Neuronal stem cell (in vitro differentiated cells): ENCODE results near the gene ZNF581.

Experiments
- DNase-seq: peaks from one replicate; pipeline ENCODE4 v3.0.0-alpha.2; 2013; ENCODE audit warnings: low spot score
- H2AFZ ChIP-seq: one replicate; pipeline ENCODE4 v1.6.1; 2013; ENCODE audit warnings: mild to moderate bottlenecking, low read length, inconsistent platforms
- H2AK5ac ChIP-seq: 2 replicates; pipeline ENCODE4 v1.6.1; 2013; ENCODE audit warnings: low read depth, mild to moderate bottlenecking, inconsistent platforms, low read length, moderate library complexity, mixed read lengths
- H2BK120ac ChIP-seq: 2 replicates; pipeline ENCODE4 v1.6.1; 2013; ENCODE audit warnings: low read depth, mild to moderate bottlenecking, inconsistent platforms, low read length, moderate library complexity, mixed read lengths
- H2BK12ac ChIP-seq: one replicate; pipeline ENCODE4 v1.6.1; 2013; ENCODE audit warnings: low read length, inconsistent platforms
- H2BK15ac ChIP-seq: 2 replicates; pipeline ENCODE4 v1.6.1; 2013; ENCODE audit warnings: mild to moderate bottlenecking, low read length, inconsistent platforms, mixed read lengths
- H2BK5ac ChIP-seq: one replicate; pipeline ENCODE4 v1.6.1; 2013; ENCODE audit warnings: inconsistent platforms, mild to moderate bottlenecking, low read length, moderate library complexity
- H3K14ac ChIP-seq: one replicate; pipeline ENCODE4 v1.6.1; 2013; ENCODE audit warnings: low read length, inconsistent platforms
- H3K18ac ChIP-seq: 2 replicates; pipeline ENCODE4 v1.6.1; 2013; ENCODE audit warnings: low read length, inconsistent platforms
- H3K23ac ChIP-seq: 2 replicates; pipeline ENCODE4 v1.6.1; 2013; ENCODE audit warnings: low read depth, mild to moderate bottlenecking, mixed read lengths, low read length, inconsistent platforms; ENCODE audit not compliant: poor library complexity
- H3K27ac ChIP-seq: replicated peaks from 3 replicates; pipeline ENCODE4 v1.5.1; 2013; ENCODE audit warnings: low read length, inconsistent platforms
- H3K27me3 ChIP-seq, 3 experiments: 2 replicates each; pipeline ENCODE4 v1.6.1; 2013; ENCODE audit warnings: low read length in 3 of 3, mild to moderate bottlenecking in 2 of 3, inconsistent platforms in 1 of 3, low read depth in 1 of 3, mixed read lengths in 1 of 3, moderate library complexity in 1 of 3; ENCODE audit not compliant: control insufficient read depth in 3 of 3, insufficient read depth in 3 of 3
- H3K36me3 ChIP-seq, 2 donors: replicated peaks in 1 of 2; 2 replicates each; pipeline ENCODE4 v1.6.1; 2013; ENCODE audit warnings: low read length in 2 of 2; ENCODE audit not compliant: control insufficient read depth in 2 of 2, insufficient read depth in 2 of 2
- H3K4ac ChIP-seq: 2 replicates; pipeline ENCODE4 v1.6.1; 2013; ENCODE audit warnings: inconsistent platforms, mild to moderate bottlenecking, low read length, moderate library complexity
- H3K4me1 ChIP-seq, 2 donors: 1 replicate in 1 of 2; 2 replicates in 1 of 2; pipeline ENCODE4 v1.6.1; 2013; ENCODE audit warnings: low read length in 2 of 2, low read depth in 1 of 2; ENCODE audit not compliant: control insufficient read depth in 2 of 2, insufficient read depth in 1 of 2
- H3K4me2 ChIP-seq: one replicate; pipeline ENCODE4 v1.6.1; 2013; ENCODE audit warnings: mild to moderate bottlenecking, low read length, inconsistent platforms; ENCODE audit not compliant: insufficient read depth, poor library complexity, severe bottlenecking
- H3K4me3 ChIP-seq, 2 donors: 2 replicates each; pipeline ENCODE4 v1.5.1; 2013; ENCODE audit warnings: low read length in 2 of 2, mild to moderate bottlenecking in 2 of 2, inconsistent platforms in 1 of 2, moderate library complexity in 1 of 2
- H3K79me1 ChIP-seq: one replicate; pipeline ENCODE4 v1.6.1; 2013; ENCODE audit warnings: low read depth, mild to moderate bottlenecking, inconsistent platforms, low read length, moderate library complexity
- H3K9ac ChIP-seq: one replicate; pipeline ENCODE4 v1.6.1; 2013; ENCODE audit warnings: mild to moderate bottlenecking, low read depth, low read length, inconsistent platforms; ENCODE audit not compliant: poor library complexity
- H3K9me3 ChIP-seq, 2 donors: replicated peaks in 1 of 2; 2 replicates each; pipeline versions ENCODE3 to v1.6.1; 2013; ENCODE audit warnings: low read length in 2 of 2, mild to moderate bottlenecking in 2 of 2, inconsistent platforms in 1 of 2, low read depth in 1 of 2, mixed read lengths in 1 of 2, moderate library complexity in 1 of 2; ENCODE audit not compliant: control insufficient read depth in 2 of 2, insufficient read depth in 1 of 2
- H4K8ac ChIP-seq: one replicate; pipeline ENCODE4 v1.6.1; 2013; ENCODE audit warnings: low read depth, mild to moderate bottlenecking, inconsistent platforms, low read length, moderate library complexity
- H4K91ac ChIP-seq: one replicate; pipeline ENCODE4 v1.6.1; 2013; ENCODE audit warnings: low read length, low read depth, mild to moderate bottlenecking, inconsistent platforms; ENCODE audit not compliant: poor library complexity
- WGBS, 2 donors: extraction: QIAGEN DNeasy Blood & Tissue Kit; methylation state at CpG; one replicate each; pipeline ENCODE4 v1.1.7; 2013; ENCODE audit warnings: missing lambda C conversion rate in 2 of 2, mixed read lengths in 1 of 2; ENCODE audit not compliant: insufficient read length in 2 of 2, insufficient replicate concordance in 1 of 2; ENCODE audit errors: extremely low coverage in 2 of 2; 5-methylcytosine and 5-hydroxymethylcytosine counted together

Gene ZNF581

DNA sequence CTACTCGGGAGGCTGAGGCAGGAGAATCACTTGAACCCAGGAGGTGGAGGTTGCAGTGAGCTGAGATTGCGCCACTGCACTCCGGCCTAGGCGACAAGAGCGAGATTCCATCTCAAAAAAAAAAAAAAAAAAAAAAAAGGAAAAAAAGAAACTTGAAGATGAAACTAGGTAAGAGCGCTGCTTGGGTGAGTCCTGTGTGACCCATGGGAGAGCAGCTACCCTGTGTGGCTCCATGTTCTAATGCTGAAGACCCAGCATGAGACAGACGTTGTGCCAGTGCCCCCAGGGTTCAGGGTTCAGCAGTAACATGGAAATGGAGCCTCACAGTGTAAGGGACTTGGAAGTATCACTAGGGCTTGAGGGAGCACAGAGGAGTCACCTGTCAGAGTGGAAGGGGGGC is 25.0 kb upstream of the ZNF581 start:
- Histone ChIP-seq H4K91ac (no peak overlapping the region), H3K9ac (no peak overlapping the region)
- DNase-seq: no peak

DNA sequence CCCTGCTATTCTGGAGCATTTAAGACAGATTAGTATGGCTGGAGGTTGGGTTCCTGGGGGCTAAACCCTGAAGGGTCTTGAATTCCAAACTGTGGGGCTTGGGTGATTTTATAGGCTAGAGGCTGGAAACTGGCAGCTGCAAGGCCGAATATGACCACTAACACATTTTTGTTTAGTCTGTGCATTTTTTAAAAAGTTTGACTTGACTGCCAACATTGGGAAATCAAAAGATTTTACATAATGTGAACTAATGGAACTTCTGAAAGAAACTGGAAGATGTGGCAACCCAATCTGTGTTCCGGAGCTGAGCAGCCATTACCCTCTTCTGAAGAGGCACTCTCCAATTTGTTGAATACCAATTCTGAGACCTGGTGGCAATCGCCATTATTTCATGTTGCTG is 24.2 kb upstream of the ZNF581 start:
- no peak overlapping the region for H3K4me2 ChIP-seq
- DNase-seq: no peak
- no peaks in the 10 kb centered on the region for H3K27me3 ChIP-seq
- no peak overlapping the region for H2BK5ac ChIP-seq
- H3K14ac ChIP-seq: no peak overlapping the region
- no peak overlapping the region for H4K91ac ChIP-seq
- peaks cover 0 to 4% of the 10 kb centered on the region in 2 donors for H3K9me3 ChIP-seq
- no peak overlapping the region for H3K18ac ChIP-seq
- no peak overlapping the region for H2AFZ ChIP-seq
- H2BK15ac ChIP-seq: no peak overlapping the region
- no peak overlapping the region for H2AK5ac ChIP-seq
- H2BK120ac ChIP-seq: no peak overlapping the region
- H4K8ac ChIP-seq: no peak overlapping the region
- no peak overlapping the region for H3K23ac ChIP-seq
- no peak overlapping the region for H3K27ac ChIP-seq
- peaks cover 11% of the 10 kb centered on the region for H3K79me1 ChIP-seq
- no peak overlapping the region for H3K4me3 ChIP-seq
- peaks cover 0 to 2% of the 10 kb centered on the region in 2 donors for H3K4me1 ChIP-seq
- peaks cover 38 to 61% of the 10 kb centered on the region in 2 donors for H3K36me3 ChIP-seq
- H3K9ac ChIP-seq: no peak overlapping the region
- H3K4ac ChIP-seq: no peak overlapping the region
- no CpG with 5 or more reads among the region's 3 CpGs for WGBS, 2 donors
- no peak overlapping the region for H2BK12ac ChIP-seq

More for the DNA sequence above, 25.0 kb upstream of the ZNF581 start:
- Histone ChIP-seq H3K4me3 (no peak overlapping the region), H2AK5ac (no peak overlapping the region), H3K4me1 (no peaks in the 10 kb centered on the region), H3K23ac (no peak overlapping the region), H3K9me3 (peaks cover 0 to 4% of the 10 kb centered on the region in 2 donors), H3K4me2 (no peak overlapping the region), H2BK5ac (no peak overlapping the region), H3K36me3 (peaks cover 38 to 61% of the 10 kb centered on the region in 2 donors), H3K4ac (no peak overlapping the region), H3K27ac (no peak overlapping the region), H3K14ac (no peak overlapping the region), H2BK12ac (no peak overlapping the region), H2BK15ac (no peak overlapping the region), H3K27me3 (no peaks in the 10 kb centered on the region), H3K79me1 (peaks cover 11% of the 10 kb centered on the region), H3K18ac (no peak overlapping the region), H2BK120ac (no peak overlapping the region), H2AFZ (no peak overlapping the region), H4K8ac (no peak overlapping the region)
- no CpG with 5 or more reads among the region's 7 CpGs for WGBS, 2 donors

DNA sequence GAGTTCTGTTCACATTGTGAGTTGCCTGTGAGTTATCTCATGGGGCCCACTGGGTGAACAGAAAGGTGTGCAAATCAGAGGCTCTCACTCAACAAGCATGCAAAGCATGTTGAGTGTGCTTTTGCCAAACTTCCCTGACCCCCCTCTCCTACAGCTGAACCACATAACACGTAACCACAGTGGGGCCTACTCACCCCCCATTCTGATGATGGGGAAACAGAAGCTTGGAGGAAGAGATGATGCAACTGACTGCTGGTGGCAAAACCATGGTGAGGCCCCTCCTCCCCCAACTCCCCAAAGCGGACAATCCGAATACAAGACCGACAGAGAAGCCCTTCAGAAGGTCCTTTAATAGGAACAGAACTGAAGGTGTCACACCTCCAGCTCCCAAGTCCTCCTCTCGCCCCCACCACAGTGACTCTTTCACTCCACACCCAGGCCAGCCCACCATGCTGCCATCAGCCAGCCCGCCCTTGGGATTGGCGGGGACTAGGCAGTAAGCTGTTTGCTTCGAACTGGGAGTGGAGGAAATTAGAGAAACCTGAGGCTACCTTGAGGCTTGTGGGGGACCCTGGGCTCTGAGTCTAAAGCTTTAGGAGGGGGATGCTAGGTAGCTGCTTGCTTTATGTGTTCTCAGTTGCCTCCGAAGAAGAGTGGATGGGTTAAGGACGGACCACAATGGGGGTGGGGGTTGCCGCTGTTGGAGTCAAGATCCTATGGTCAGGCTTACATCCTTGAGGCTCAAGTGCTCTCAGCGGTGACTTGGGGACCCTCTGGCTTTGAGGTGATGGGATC is 22.8 kb upstream of the ZNF581 start:
- H2BK5ac ChIP-seq: no peak overlapping the region
- H3K18ac ChIP-seq: no peak overlapping the region
- no peak for DNase-seq
- H3K23ac ChIP-seq: no peak overlapping the region
- no peak overlapping the region for H3K27ac ChIP-seq
- H3K14ac ChIP-seq: no peak overlapping the region
- H3K4me3 ChIP-seq: no peak overlapping the region
- H3K4me2 ChIP-seq: no peak overlapping the region
- no peak overlapping the region for H2BK120ac ChIP-seq
- H2AFZ ChIP-seq: no peak overlapping the region
- H3K4ac ChIP-seq: no peak overlapping the region
- no peak overlapping the region for H2BK12ac ChIP-seq
- no peaks in the 10 kb centered on the region for H3K27me3 ChIP-seq
- peak overlapping the region; percentile 31 for H4K8ac ChIP-seq
- H2BK15ac ChIP-seq: no peak overlapping the region
- peaks cover 0 to 6% of the 10 kb centered on the region in 2 donors for H3K4me1 ChIP-seq
- no CpG with 5 or more reads among the region's 12 CpGs for WGBS, 2 donors
- no peak overlapping the region for H2AK5ac ChIP-seq
- H3K9ac ChIP-seq: no peak overlapping the region
- H3K9me3 ChIP-seq: no peaks in the 10 kb centered on the region
- no peak overlapping the region for H4K91ac ChIP-seq
- peaks cover 30 to 52% of the 10 kb centered on the region in 2 donors for H3K36me3 ChIP-seq
- H3K79me1 ChIP-seq: peaks cover 4% of the 10 kb centered on the region

GRCh38 chr19:55621205-55621672 is 22.2 kb upstream of the ZNF581 start:
- no peak overlapping the region for H4K91ac ChIP-seq
- H2BK120ac ChIP-seq: no peak overlapping the region
- no peak overlapping the region for H3K27ac ChIP-seq
- H3K9me3 ChIP-seq: no peaks in the 10 kb centered on the region
- H3K14ac ChIP-seq: no peak overlapping the region
- no peak overlapping the region for H2BK5ac ChIP-seq
- H2AFZ ChIP-seq: no peak overlapping the region
- H3K27me3 ChIP-seq: no peaks in the 10 kb centered on the region
- no peak overlapping the region for H3K9ac ChIP-seq
- H3K36me3 ChIP-seq: peaks cover 25 to 47% of the 10 kb centered on the region in 2 donors
- H4K8ac ChIP-seq: no peak overlapping the region
- no peak overlapping the region for H2BK15ac ChIP-seq
- no peaks in the 10 kb centered on the region for H3K79me1 ChIP-seq
- H3K4me1 ChIP-seq: peaks cover 0 to 6% of the 10 kb centered on the region in 2 donors
- H3K4ac ChIP-seq: no peak overlapping the region
- H3K4me3 ChIP-seq: no peak overlapping the region
- peak overlapping the region; percentile 1 for H3K23ac ChIP-seq
- no peak overlapping the region for H2AK5ac ChIP-seq
- H3K4me2 ChIP-seq: no peak overlapping the region
- no peak overlapping the region for H2BK12ac ChIP-seq
- H3K18ac ChIP-seq: no peak overlapping the region
- no peak for DNase-seq
- no CpG with 5 or more reads among the region's 9 CpGs for WGBS, 2 donors
